Measurements from ENCODE around the gene APP. TPM values are rescaled to one million over a fixed set of nuclear protein-coding genes. Genes with fewer than 3 reads are reported as not detected.
A peak's percentile ranks its signal among the peaks of the same experiment; 100 is the strongest.

APP gene
- total and polyA plus RNA-seq, 10 of the 15 experiments (the other 5 are each of a cell fraction or from before 2014, with no cell fraction given) = 8.8 to 94.9 (median 51.0) TPM

GRCh38 chr21:26028183-26028582 lies 142.4 kb downstream of the APP start:
- in situ Hi-C loops (cut with MboI) (no loop called here), intact Hi-C loops (cut with micrococcal nuclease; ENCODE audit: unreplicated experiment) (no loop called here)
- FAIRE-seq (no peak), DNase-seq (ENCODE audit: low read depth, low spot score) (no peak), ATAC-seq (no peak)
- Histone ChIP-seq H3K4me2 (ENCODE audit: control insufficient read depth, insufficient read depth) (no peak overlapping the region), H3K27ac (ENCODE audit: control insufficient read depth, insufficient read depth) (no peak overlapping the region), H3K9me3 (replicated peaks; ENCODE audit: control insufficient read depth, insufficient read depth, low read length) (no peaks in the 10 kb centered on the region), H3K36me3 (ENCODE audit: control insufficient read depth in 2 of 2, insufficient read depth in 2 of 2, low read length in 1 of 2) (no peaks in the 10 kb centered on the region), H2AFZ (ENCODE audit: control insufficient read depth, low read depth, low read length) (no peak overlapping the region), H3K9ac (ENCODE audit: control insufficient read depth, insufficient read depth, low read length) (no peak overlapping the region), H3K4me1 (ENCODE audit: control insufficient read depth, insufficient read depth, low read length) (no peaks in the 10 kb centered on the region), H4K20me1 (ENCODE audit: control insufficient read depth, insufficient read depth) (no peaks in the 10 kb centered on the region), H3K4me3 (no peak overlapping the region), H3K27me3 (replicated peaks in 1 of 2; ENCODE audit: control insufficient read depth in 2 of 2, insufficient read depth in 2 of 2, low read length in 1 of 2) (no peaks in the 10 kb centered on the region), H3K79me2 (ENCODE audit: control insufficient read depth, insufficient read depth, low read length) (no peaks in the 10 kb centered on the region)
- no TSS peak for BruUV-seq (replicated peaks)
- TF ChIP-seq BCL3 (IDR thresholded peaks at IDR 0.05; ENCODE audit: borderline replicate concordance, insufficient read depth, low read depth, low read length, poor library complexity, severe bottlenecking) = peak; percentile 18
- TF ChIP-seq SMC3 (IDR thresholded peaks at IDR 0.05; ENCODE audit: borderline replicate concordance, low read length) = no peak
- TF ChIP-seq SIX5 (IDR thresholded peaks at IDR 0.05; ENCODE audit: low read depth, low read length, severe bottlenecking) = no peak
- no peak for TF ChIP-seq ZBTB11 (CRISPR knock-in tag; IDR thresholded peaks at IDR 0.05)
- TF ChIP-seq MLLT1 (IDR thresholded peaks at IDR 0.05) = no peak
- TF ChIP-seq ZNF384 (IDR thresholded peaks at IDR 0.05; ENCODE audit: borderline replicate concordance, low read depth, low read length) = no peak
- ChIA-PET SMC1A (ENCODE audit: uncharacterized antibody, unreplicated experiment) (no interaction called here), CTCF (interaction anchor here (0.8 kb wide), 1 partner anchor 27 kb away, joined by 3 read pairs; no protein-coding TSS in a partner anchor), RAD21 (ENCODE audit: unreplicated experiment) (no interaction called here), POLR2A (no interaction called here)
- 41% methylated on average over 4 of the region's 4 CpGs for WGBS (ENCODE audit: insufficient coverage, insufficient replicate concordance, low lambda C conversion rate, missing lambda C conversion rate)

All from GM12878 (cell line).